ENCODE data around the gene SHC1. TPM values are rescaled to one million over a fixed set of nuclear protein-coding genes. Genes with fewer than 3 reads are reported as not detected.

The SHC1 gene
- total and polyA plus RNA-seq, 2 experiments from 2014 or later, result 117 to 211 TPM

DNA sequence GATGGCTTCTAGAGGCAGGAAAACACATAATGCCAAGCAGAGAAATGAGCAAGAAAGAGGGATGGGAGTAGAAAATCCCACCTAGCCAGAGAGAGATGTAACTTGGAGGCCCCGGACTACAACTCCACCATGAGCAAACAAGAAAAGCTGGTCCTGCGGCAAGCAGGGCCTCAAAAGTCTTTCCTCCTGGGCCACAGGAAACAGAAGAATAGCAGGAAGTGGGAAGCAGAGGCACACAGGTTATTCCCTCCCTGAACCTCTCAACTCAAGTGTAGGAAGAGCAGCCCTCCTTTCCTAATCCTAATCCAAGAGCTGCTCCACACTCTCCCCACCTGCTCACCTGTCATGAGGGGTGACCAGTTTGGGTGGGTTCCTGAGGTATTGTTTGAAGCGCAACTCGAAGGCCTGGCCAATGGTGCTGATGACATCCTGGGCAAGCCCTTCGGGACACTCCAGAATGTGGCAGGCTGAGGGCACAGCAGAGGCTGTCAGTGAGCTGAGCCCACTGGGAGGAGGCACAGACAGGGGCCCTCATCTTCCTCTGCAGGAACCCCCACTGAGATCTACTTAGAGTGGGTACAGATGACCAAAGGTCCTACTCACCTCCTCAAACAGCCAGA, 3.1 kb downstream of the SHC1 start (continued):
- TF ChIP-seq, protein P1, sequence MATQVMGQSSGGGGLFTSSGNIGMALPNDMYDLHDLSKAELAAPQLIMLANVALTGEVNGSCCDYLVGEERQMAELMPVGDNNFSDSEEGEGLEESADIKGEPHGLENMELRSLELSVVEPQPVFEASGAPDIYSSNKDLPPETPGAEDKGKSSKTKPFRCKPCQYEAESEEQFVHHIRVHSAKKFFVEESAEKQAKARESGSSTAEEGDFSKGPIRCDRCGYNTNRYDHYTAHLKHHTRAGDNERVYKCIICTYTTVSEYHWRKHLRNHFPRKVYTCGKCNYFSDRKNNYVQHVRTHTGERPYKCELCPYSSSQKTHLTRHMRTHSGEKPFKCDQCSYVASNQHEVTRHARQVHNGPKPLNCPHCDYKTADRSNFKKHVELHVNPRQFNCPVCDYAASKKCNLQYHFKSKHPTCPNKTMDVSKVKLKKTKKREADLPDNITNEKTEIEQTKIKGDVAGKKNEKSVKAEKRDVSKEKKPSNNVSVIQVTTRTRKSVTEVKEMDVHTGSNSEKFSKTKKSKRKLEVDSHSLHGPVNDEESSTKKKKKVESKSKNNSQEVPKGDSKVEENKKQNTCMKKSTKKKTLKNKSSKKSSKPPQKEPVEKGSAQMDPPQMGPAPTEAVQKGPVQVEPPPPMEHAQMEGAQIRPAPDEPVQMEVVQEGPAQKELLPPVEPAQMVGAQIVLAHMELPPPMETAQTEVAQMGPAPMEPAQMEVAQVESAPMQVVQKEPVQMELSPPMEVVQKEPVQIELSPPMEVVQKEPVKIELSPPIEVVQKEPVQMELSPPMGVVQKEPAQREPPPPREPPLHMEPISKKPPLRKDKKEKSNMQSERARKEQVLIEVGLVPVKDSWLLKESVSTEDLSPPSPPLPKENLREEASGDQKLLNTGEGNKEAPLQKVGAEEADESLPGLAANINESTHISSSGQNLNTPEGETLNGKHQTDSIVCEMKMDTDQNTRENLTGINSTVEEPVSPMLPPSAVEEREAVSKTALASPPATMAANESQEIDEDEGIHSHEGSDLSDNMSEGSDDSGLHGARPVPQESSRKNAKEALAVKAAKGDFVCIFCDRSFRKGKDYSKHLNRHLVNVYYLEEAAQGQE (IDR thresholded peaks at IDR 0.05; ENCODE audit: unreplicated experiment), result no peak
- TF ChIP-seq NANOG (IDR thresholded peaks at IDR 0.05; ENCODE audit: borderline replicate concordance) (no peak), STAT1 (IDR thresholded peaks at IDR 0.05; ENCODE audit: unreplicated experiment) (no peak), JUNB (IDR thresholded peaks at IDR 0.05; ENCODE audit: unreplicated experiment) (no peak), EZH2phosphoT487 (IDR thresholded peaks at IDR 0.05; ENCODE audit: unreplicated experiment) (no peak), CREB1 (CRISPR knock-in tag; IDR thresholded peaks at IDR 0.05; ENCODE audit: low read depth) (no peak)

DNA sequence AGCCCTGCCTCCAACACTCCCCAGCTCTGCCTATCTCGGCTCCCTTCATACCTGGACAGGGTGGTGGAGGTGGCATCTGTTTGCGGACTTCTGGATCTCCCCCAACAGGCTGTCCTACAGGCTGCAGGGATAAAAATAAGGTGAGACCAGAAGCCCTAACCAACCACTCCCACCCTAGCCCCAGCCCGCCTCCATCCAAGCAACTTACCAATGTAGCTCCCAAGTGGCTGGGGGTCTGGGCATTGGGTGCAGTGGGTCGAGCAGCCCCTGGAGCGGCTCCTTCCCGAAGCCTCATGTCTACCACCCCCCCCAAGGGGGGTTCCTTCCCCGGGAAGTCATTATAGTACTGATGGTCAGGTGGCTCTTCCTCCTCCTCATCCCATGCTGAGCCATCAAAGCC, 4.4 kb downstream of the SHC1 start:
- H3K79me2 ChIP-seq (replicated peaks; ENCODE audit: insufficient read depth), result peaks cover 37% of the 10 kb centered on the region
- Mint-ChIP-seq H3K27me3 (ENCODE audit: insufficient read depth, low read depth, poor library complexity) (peaks cover 15% of the 10 kb centered on the region), H3K9me3 (no peaks in the 10 kb centered on the region), H3K27ac (no peak overlapping the region), H3K4me3 (no peak overlapping the region), H3K4me1 (peaks cover 41% of the 10 kb centered on the region), H3K36me3 (ENCODE audit: low read depth) (peaks cover 71% of the 10 kb centered on the region)
- no peak for ATAC-seq
- TF ChIP-seq, protein P2, sequence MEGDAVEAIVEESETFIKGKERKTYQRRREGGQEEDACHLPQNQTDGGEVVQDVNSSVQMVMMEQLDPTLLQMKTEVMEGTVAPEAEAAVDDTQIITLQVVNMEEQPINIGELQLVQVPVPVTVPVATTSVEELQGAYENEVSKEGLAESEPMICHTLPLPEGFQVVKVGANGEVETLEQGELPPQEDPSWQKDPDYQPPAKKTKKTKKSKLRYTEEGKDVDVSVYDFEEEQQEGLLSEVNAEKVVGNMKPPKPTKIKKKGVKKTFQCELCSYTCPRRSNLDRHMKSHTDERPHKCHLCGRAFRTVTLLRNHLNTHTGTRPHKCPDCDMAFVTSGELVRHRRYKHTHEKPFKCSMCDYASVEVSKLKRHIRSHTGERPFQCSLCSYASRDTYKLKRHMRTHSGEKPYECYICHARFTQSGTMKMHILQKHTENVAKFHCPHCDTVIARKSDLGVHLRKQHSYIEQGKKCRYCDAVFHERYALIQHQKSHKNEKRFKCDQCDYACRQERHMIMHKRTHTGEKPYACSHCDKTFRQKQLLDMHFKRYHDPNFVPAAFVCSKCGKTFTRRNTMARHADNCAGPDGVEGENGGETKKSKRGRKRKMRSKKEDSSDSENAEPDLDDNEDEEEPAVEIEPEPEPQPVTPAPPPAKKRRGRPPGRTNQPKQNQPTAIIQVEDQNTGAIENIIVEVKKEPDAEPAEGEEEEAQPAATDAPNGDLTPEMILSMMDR (conservative IDR thresholded peaks at IDR 0.05; ENCODE audit: low read depth in 2 of 2), result no peak
- peaks cover 27% of the 10 kb centered on the region for H3K4me1 ChIP-seq (ENCODE audit: insufficient read depth)
- H3K4me3 ChIP-seq, result no peak overlapping the region
- peaks cover 36% of the 10 kb centered on the region for H3K36me3 ChIP-seq (ENCODE audit: insufficient read depth)
- DNase-seq (ENCODE audit: low spot score), result no peak
- H2AFZ ChIP-seq, result no peak overlapping the region
- H3K27ac ChIP-seq (ENCODE audit: low read depth), result no peak overlapping the region
- no peak overlapping the region for H3K4me2 ChIP-seq
- peaks cover 24% of the 10 kb centered on the region for H4K20me1 ChIP-seq (replicated peaks; ENCODE audit: insufficient read depth)
- H3K27me3 ChIP-seq (ENCODE audit: insufficient read depth), result no peaks in the 10 kb centered on the region
- H3K9me2 ChIP-seq (ENCODE audit: insufficient read depth), result no peaks in the 10 kb centered on the region
- H3F3A ChIP-seq (replicated peaks; ENCODE audit: low read depth), result peaks cover 42% of the 10 kb centered on the region

DNA sequence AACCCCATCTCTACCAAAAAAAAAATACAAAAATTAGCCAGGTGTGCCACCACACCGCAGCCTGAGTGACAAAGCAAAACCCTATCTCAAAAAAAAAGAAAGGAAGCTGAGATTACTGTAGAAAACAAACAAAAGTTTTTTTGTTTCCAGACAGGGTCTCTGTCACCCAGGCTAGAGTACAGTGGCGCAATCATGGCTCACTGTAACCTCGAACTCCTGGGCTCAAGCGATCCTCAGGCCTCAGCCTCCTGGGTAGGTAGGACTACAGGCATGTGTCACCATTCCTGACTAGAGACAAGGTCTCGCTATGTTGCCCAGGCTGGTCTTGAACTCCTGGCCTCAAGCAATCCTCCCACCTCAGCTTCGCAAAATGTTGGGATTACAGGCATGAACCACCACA, 6.2 kb downstream of the SHC1 start:
- H3K36me3 ChIP-seq (ENCODE audit: insufficient read depth), result peaks cover 36% of the 10 kb centered on the region
- DNase-seq (ENCODE audit: low spot score), result no peak
- peaks cover 38% of the 10 kb centered on the region for H3K79me2 ChIP-seq (replicated peaks; ENCODE audit: insufficient read depth)
- H3K9me2 ChIP-seq (ENCODE audit: insufficient read depth), result no peaks in the 10 kb centered on the region
- no peak overlapping the region for H2AFZ ChIP-seq
- H3K27me3 ChIP-seq (ENCODE audit: insufficient read depth), result no peaks in the 10 kb centered on the region
- no peak overlapping the region for H3K27ac Mint-ChIP-seq
- no peak overlapping the region for H3K4me3 ChIP-seq
- no peak for ATAC-seq
- H3K9me3 Mint-ChIP-seq, result no peaks in the 10 kb centered on the region
- peaks cover 48% of the 10 kb centered on the region for H3K4me1 Mint-ChIP-seq
- no peak overlapping the region for H3K4me2 ChIP-seq
- peaks cover 15% of the 10 kb centered on the region for H3K27me3 Mint-ChIP-seq (ENCODE audit: insufficient read depth, low read depth, poor library complexity)
- H3K4me3 Mint-ChIP-seq, result no peak overlapping the region
- peak overlapping the region; percentile 55; the same call in 1 of the 2 replicates for H3K27ac ChIP-seq (ENCODE audit: low read depth)
- H3F3A ChIP-seq (replicated peaks; ENCODE audit: low read depth), result peaks cover 49% of the 10 kb centered on the region
- H3K36me3 Mint-ChIP-seq (ENCODE audit: low read depth), result peaks cover 84% of the 10 kb centered on the region
- peaks cover 36% of the 10 kb centered on the region for H3K4me1 ChIP-seq (ENCODE audit: insufficient read depth)
- peaks cover 34% of the 10 kb centered on the region for H4K20me1 ChIP-seq (replicated peaks; ENCODE audit: insufficient read depth)
- TF ChIP-seq POLR2AphosphoS5 (IDR thresholded peaks at IDR 0.05; ENCODE audit: low read depth), result no peak
- TF ChIP-seq CREB1 (CRISPR knock-in tag; IDR thresholded peaks at IDR 0.05; ENCODE audit: low read depth), result no peak
- TF ChIP-seq, protein P1 (IDR thresholded peaks at IDR 0.05; ENCODE audit: unreplicated experiment), result no peak
- no peak for TF ChIP-seq JUNB (IDR thresholded peaks at IDR 0.05; ENCODE audit: unreplicated experiment)
- no peak for TF ChIP-seq NANOG (IDR thresholded peaks at IDR 0.05; ENCODE audit: borderline replicate concordance)
- TF ChIP-seq, protein P2 (conservative IDR thresholded peaks at IDR 0.05; ENCODE audit: low read depth in 2 of 2), result no peak
- no peak for TF ChIP-seq EZH2 (IDR thresholded peaks at IDR 0.05; ENCODE audit: low read depth, unreplicated experiment)
